GM12875 (cell line): ENCODE results near the gene SPG21.

Experiments used
- H3K4me3 ChIP-seq: one replicate; pipeline ENCODE4 v1.5.1; 2011; ENCODE audit warnings: low read depth, low read length, control low read depth
- TF ChIP-seq, protein P1 (sequence below): IDR thresholded peaks from 2 replicates; pipeline ENCODE4 v1.5.1; 2011; ENCODE audit warnings: low read depth, mild to moderate bottlenecking, control low read depth, inconsistent platforms, low read length, moderate library complexity, borderline replicate concordance; ENCODE audit not compliant: insufficient read depth

SPG21 gene

DNA sequence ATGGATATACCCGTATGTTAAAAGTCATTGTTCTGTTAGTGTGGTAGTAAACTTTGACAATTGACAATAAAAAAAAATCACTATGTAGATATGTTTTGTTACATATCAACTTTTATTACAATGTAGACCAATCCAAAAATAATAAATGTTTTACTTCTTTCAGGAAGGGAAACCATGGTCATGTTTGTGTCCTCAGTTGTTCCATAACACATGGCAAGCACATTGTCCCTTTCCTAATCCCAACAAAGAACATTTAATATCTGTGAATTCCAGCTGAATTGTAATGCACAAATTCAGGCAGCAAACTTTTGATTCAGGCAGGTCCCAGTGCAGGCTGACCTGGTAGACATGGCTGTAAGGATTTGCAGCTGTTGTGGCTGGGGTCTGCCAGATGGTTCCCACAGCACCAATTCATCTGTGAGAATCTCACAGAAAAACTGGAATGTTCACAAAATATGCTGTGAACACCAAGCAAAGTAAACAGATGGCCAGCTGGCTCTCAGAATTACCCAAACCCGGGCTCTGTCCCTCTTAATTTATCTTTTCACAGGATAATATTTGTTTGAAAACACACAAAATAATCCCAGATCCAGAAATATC, 1.9 kb upstream of the SPG21 start:
- TF ChIP-seq, protein P1, sequence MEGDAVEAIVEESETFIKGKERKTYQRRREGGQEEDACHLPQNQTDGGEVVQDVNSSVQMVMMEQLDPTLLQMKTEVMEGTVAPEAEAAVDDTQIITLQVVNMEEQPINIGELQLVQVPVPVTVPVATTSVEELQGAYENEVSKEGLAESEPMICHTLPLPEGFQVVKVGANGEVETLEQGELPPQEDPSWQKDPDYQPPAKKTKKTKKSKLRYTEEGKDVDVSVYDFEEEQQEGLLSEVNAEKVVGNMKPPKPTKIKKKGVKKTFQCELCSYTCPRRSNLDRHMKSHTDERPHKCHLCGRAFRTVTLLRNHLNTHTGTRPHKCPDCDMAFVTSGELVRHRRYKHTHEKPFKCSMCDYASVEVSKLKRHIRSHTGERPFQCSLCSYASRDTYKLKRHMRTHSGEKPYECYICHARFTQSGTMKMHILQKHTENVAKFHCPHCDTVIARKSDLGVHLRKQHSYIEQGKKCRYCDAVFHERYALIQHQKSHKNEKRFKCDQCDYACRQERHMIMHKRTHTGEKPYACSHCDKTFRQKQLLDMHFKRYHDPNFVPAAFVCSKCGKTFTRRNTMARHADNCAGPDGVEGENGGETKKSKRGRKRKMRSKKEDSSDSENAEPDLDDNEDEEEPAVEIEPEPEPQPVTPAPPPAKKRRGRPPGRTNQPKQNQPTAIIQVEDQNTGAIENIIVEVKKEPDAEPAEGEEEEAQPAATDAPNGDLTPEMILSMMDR = no peak
- H3K4me3 ChIP-seq = no peak overlapping the region

DNA sequence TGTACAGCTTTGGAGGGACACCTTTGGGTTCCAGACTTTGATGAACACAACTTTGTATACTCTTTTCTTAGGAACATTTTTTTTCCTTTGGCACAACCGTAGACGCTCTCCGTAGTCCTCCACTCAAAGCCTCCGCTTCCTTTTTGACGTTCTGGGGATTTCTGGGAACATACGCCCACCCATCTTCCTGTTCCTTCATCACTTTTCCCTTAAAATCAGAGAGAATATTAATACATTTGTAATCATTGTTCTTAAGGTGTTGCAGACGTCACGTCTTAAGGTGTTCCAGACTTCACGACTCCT, 405 bp upstream of the SPG21 start:
- TF ChIP-seq, protein P1 = no peak
- H3K4me3 ChIP-seq = peak overlapping the region; percentile 84

DNA sequence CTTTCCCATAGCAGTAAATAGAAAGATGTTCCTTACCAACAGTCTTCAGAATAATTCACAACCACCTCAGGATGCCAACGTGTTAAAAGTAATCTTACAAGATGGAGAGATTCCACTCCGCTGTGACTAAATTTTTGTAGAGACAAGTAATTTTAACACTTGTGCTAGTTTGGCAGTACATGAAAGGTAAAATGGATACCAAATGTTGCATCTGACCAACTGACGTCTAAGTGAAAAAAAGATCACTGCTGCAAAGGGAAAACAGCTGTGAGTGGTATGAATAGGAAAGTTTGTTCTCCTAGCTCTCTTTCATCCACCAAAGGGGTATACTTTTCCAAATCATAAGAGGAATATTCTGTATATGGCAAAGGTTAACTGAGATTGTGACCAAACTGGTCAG, 2.6 kb downstream of the SPG21 start:
- H3K4me3 ChIP-seq = no peak overlapping the region
- TF ChIP-seq, protein P1 = no peak

DNA sequence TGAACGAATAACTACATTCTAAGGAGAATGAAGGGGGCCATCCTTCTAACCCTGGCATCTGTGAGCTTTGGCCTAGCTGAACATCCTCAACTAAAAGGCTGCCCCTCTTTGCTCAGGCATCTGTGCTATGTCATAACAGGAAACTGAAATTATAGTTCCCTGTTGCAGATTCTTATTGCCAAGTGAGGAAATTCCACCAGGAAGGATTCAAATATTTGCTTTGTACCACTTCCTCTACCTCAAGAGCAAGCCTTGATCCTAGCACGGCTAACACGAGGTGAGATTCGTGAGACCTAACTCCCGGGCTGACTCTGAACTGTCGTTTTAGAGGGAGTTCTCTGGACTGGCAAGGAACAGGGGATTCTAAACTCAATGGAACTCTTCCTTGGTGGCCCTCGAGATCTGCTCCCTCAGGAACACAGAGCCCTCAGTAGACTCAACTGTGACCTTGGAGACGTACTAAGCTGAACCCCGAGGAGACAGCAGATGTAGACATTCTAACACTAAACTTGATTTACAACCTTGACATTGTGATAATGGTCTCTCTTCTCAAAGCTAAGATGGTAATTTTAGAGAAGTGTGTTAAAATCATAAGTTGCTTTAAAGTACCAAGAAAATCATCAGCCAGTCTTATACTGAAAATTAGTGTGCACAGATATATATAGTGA, 4.2 kb downstream of the SPG21 start:
- H3K4me3 ChIP-seq = no peak overlapping the region
- TF ChIP-seq, protein P1 = no peak

DNA sequence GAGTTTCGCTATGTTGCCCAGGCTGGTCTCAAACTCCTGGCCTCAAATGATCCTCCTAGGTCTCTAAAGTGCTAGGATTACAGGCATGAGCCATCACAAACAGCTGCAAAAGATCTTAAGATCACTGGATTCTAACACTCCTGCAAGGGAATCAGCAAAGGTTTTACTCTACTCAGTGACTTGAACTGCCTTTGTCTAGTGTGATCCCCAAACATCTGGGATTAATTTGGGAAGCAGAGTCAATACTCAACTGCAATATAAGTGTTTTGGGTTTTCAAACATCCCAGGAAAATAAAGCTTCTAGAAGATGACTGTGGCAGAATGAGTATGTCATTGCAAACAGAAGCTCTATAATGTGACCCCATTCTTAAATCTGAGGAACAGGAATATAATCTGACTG, 7.2 kb downstream of the SPG21 start:
- no peak overlapping the region for H3K4me3 ChIP-seq
- TF ChIP-seq, protein P1 = no peak

DNA sequence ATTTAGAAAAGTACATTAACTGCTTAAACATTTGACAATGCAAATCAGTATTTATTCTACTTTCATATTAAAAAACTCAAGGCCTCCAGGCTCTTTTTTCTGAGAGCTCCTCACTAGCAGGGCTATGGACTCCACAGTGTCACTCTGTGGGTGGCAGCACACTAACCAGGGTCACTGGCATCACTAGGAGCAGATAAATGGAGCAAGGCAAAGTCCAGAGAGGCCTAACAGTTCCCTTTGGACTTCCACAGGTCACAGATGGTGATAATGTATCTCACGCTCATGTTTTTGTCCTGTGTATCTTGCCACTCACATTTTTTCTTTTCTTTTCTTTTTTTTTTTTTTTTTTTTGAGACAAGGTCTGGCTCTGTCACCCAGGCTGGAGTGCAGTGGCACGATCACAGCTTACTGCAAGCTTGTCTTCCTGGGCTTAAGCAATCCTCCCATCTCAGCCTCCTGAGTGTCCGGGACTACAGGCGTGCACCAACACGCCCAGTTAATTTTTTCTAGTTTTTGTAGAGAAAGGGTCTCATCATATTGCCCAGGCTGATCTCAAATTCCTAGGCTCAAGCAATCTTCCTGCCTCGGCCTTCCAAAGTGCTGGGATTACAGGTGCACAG, 7.8 kb downstream of the SPG21 start:
- TF ChIP-seq, protein P1 = no peak
- no peak overlapping the region for H3K4me3 ChIP-seq

DNA sequence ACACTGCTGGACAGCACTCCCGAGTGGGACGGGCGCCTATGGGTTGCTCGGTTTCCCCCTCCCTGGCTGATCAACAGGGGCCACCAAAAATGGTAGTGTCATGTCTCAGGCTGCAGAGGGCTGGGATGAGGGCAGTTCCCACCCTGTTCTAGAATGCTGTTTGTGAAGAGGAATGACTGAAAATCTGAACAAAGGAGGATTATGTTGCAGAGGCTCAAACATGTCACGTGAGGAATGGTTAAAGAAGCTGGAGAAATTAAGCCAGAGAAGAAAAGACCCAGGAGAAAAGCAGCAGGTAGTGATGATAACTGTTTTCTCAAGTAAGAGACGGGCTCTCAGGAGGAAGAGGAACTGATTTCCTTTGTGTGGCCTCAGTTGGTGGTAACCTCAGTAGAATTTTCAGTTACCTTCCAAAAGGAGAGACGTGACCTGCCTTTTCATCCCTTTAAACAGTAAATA, 10.4 kb downstream of the SPG21 start:
- TF ChIP-seq, protein P1 = no peak
- H3K4me3 ChIP-seq = no peak overlapping the region
